ENCODE data around the gene SLC5A6.

GRCh38 chr2:27221166-27221565 lies 9.1 kb upstream of the SLC5A6 start:
- no peak for TF ChIP-seq POLR2A (IDR thresholded peaks at IDR 0.05; ENCODE audit: extremely low read depth, insufficient read length)
- no peak for TF ChIP-seq CTCF (IDR thresholded peaks at IDR 0.05; ENCODE audit: low read depth, low read length)
- no peak for TF ChIP-seq MAX (IDR thresholded peaks at IDR 0.05; ENCODE audit: low read depth, low read length)

Measured in NB4 (cell line).